GM12874 (cell line): ENCODE results near the gene SLC2A11.

Source experiments
- TF ChIP-seq, protein P1 (sequence below): IDR thresholded peaks from 2 replicates; pipeline ENCODE4 v1.5.1; 2011; ENCODE audit warnings: low read depth, mild to moderate bottlenecking, control low read depth, low read length, moderate library complexity; ENCODE audit not compliant: insufficient read depth

Gene SLC2A11

DNA sequence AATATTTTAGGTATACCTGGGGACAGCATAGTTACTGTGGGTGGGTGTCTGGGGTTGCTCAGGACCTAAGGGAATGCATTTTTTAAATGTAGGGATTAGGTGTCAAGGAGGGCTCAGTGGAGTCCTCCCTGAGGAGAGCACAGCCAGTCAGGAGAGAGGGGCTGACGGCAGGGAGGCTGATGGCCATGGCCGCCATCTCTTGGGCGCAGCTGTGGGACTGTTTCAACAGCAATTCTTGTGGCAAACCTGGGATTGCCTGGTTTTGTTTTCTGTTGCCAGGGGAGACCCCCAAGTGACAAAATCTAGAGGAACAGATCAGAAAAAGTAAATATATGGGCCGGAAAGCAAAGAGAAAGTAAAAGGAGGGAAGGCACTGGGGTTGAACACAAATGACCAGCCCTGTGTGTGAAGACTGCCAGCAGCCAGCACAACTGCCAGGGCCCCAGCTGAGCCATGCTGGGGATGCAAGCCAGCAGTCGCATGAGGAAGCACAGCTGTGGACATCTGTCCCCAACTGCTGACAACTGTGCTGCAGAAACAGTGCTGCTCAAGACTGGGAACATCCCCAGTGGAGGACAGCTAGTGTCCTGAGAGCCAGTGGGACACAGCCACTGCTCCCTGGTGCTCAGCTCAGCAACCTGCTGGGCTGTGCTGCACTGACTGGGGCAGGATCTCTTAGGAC, 47.0 kb downstream of the SLC2A11 start:
- TF ChIP-seq, protein P1, sequence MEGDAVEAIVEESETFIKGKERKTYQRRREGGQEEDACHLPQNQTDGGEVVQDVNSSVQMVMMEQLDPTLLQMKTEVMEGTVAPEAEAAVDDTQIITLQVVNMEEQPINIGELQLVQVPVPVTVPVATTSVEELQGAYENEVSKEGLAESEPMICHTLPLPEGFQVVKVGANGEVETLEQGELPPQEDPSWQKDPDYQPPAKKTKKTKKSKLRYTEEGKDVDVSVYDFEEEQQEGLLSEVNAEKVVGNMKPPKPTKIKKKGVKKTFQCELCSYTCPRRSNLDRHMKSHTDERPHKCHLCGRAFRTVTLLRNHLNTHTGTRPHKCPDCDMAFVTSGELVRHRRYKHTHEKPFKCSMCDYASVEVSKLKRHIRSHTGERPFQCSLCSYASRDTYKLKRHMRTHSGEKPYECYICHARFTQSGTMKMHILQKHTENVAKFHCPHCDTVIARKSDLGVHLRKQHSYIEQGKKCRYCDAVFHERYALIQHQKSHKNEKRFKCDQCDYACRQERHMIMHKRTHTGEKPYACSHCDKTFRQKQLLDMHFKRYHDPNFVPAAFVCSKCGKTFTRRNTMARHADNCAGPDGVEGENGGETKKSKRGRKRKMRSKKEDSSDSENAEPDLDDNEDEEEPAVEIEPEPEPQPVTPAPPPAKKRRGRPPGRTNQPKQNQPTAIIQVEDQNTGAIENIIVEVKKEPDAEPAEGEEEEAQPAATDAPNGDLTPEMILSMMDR: no peak

DNA sequence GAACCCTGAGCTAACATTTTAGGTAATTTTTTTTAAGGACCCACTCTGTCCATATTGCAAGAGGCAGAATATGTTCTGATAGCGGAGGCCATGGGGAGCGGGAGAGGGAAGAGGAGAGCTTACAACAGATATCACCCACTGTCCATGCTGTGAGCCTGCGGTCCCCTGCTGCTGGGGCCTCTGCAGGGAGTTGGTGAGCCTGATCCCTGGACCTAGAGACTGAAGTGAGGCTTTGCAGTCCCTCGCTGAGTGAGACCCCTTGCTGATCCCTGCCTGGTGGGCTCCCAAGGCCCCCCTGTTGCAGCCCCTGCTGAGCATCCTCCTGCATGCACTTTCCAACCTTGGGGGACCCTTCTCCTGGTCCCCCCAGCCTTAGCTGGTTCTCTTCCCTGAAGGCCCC, 49.0 kb downstream of the SLC2A11 start:
- TF ChIP-seq, protein P1: no peak

GRCh38 chr22:23908587-23909205, 51.0 kb downstream of the SLC2A11 start:
- TF ChIP-seq, protein P1: no peak

- TF ChIP-seq, protein P1: no peak
Measured at GRCh38 chr22:23909296-23909898, 51.7 kb downstream of the SLC2A11 start.

GRCh38 chr22:23910496-23911190, 53.0 kb downstream of the SLC2A11 start:
- TF ChIP-seq, protein P1: no peak

- TF ChIP-seq, protein P1: no peak
Measured at GRCh38 chr22:23911318-23911980, 53.8 kb downstream of the SLC2A11 start.
